Measurements from ENCODE around the gene POLR3E.

DNA sequence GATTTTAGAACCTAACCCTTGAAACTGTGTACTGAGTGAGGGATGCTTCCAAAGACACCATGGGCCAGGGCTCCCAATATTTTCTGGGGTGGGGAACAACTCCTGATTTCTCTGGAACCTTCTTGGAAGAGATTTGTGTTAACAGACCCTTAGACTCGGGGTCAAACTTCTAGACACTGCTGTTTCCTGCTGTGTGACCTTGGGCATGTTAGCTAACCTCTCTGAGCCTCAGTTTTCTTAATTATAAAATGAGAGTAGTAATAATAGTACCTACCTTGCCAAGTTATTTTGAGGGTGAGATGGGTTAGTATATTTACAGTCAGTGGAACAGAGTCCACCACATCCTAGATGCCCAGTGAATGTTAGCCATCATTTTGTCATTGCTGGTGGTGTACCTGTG is 18.8 kb downstream of the POLR3E start:
- TF ChIP-seq, protein P1, sequence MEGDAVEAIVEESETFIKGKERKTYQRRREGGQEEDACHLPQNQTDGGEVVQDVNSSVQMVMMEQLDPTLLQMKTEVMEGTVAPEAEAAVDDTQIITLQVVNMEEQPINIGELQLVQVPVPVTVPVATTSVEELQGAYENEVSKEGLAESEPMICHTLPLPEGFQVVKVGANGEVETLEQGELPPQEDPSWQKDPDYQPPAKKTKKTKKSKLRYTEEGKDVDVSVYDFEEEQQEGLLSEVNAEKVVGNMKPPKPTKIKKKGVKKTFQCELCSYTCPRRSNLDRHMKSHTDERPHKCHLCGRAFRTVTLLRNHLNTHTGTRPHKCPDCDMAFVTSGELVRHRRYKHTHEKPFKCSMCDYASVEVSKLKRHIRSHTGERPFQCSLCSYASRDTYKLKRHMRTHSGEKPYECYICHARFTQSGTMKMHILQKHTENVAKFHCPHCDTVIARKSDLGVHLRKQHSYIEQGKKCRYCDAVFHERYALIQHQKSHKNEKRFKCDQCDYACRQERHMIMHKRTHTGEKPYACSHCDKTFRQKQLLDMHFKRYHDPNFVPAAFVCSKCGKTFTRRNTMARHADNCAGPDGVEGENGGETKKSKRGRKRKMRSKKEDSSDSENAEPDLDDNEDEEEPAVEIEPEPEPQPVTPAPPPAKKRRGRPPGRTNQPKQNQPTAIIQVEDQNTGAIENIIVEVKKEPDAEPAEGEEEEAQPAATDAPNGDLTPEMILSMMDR (IDR thresholded peaks at IDR 0.05): no peak
- TF ChIP-seq POLR2A (IDR thresholded peaks at IDR 0.05): no peak
